Fibroblast of villous mesenchyme (primary cell): ENCODE measurements around the gene MYOZ3. TPM values are rescaled to one million over a fixed set of nuclear protein-coding genes. Genes with fewer than 3 reads are reported as not detected.
A peak's percentile ranks its signal among the peaks of the same experiment; 100 is the strongest.

Experiments
- DNase-seq: peaks from one replicate; pipeline ENCODE4 v3.0.0-alpha.2; 2010; ENCODE audit warnings: low read depth
- H3K4me3 ChIP-seq: 2 replicates; pipeline ENCODE4 v1.5.1; 2011; ENCODE audit warnings: low read depth, mild to moderate bottlenecking, low read length
- CTCF ChIP-seq: IDR thresholded peaks from 2 replicates; pipeline ENCODE4 v1.5.1; 2012; ENCODE audit warnings: low read depth, mild to moderate bottlenecking, low read length; ENCODE audit not compliant: insufficient read depth
- total RNA-seq: library from RNA; depleted of rRNA; stranded (reverse); fragments of >200 nt; gene quantifications from 2 replicates; pipeline ENCODE4 v1.2.3, GENCODE V29; 2012

MYOZ3 gene
- total RNA-seq, 1 donor = under 0.01 TPM

- DNase-seq = peak; percentile 89
- no peak for TF ChIP-seq CTCF
- peak overlapping the region; percentile 77 for H3K4me3 ChIP-seq
Observed at GRCh38 chr5:150642567-150642927, 18.5 kb upstream of the MYOZ3 start.

DNA sequence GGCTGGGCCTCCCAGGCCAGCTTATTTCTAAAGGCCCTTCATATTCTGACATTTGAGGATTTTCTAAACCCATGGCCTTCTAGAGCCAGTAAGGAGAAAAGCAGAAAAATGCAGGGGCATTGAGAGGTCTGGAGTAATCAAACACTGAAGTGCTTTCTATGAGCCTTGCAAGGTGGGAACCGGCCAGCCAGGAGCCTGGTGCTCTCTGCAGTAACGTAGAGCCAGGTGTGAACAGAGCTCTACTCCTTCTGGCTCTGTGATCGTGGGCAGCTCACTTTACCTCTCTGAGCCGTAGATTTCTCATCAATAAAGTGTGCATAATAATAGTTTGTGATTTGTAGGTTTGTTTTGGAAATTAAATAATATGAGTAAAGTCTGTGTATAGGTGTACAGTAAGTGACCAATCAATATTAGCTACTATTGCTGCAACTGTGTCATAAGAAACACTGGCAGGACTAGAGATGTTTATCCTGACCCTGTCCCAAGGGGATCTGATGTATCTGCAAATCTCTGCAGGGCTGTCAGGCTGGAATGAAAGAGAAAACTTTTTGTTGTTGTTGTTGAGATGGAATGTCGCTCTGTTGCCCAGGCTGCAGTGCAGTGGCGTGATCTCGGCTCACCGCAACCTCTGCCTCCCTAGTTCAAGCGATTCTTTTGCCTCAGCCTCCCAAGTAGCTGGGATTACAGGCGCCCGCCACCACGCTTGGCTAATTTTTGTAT, 17.9 kb upstream of the MYOZ3 start:
- DNase-seq = no peak
- H3K4me3 ChIP-seq = peak overlapping the region; percentile 77
- no peak for TF ChIP-seq CTCF

DNA sequence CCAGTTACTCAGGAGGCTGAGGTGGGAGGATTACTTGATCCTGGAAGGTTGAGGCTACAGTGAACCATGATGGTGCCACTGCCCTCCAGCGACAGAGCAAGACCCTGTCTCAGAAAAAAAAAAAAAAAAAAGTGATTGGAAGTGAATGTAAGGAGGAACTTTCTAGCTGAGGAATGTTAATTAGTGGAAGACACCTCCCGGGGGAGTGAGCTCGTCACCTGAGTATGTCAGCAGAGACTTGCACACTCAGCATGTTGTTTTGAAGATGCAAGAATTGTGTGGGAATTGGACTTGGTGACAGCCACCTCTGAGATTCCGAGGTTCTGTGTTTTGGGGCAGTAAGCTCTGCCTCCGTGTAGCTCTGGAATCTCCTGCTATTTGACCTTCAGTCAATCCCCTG, 17.0 kb upstream of the MYOZ3 start:
- TF ChIP-seq CTCF = no peak
- no peak for DNase-seq
- H3K4me3 ChIP-seq = no peak overlapping the region

GRCh38 chr5:150644514-150644913, 16.5 kb upstream of the MYOZ3 start:
- H3K4me3 ChIP-seq = peak overlapping the region; percentile 19
- no peak for TF ChIP-seq CTCF
- DNase-seq = no peak

GRCh38 chr5:150645070-150645700, 15.9 kb upstream of the MYOZ3 start:
- peak overlapping the region; percentile 19 for H3K4me3 ChIP-seq
- TF ChIP-seq CTCF = no peak
- peak; percentile 96 for DNase-seq

GRCh38 chr5:150647275-150648251, 13.5 kb upstream of the MYOZ3 start:
- DNase-seq = no peak
- TF ChIP-seq CTCF = no peak
- H3K4me3 ChIP-seq = no peak overlapping the region
